Neural cell (in vitro differentiated cells): Measurements from ENCODE around the gene BTN2A1. TPM values are rescaled to one million over a fixed set of nuclear protein-coding genes. Genes with fewer than 3 reads are reported as not detected.

ENCODE experiments used
- H2AFZ ChIP-seq: fragments of 200-600, 300-800 bp; sonication (generic), shearing (Covaris generic); 2 replicates; pipeline ENCODE4 v1.6.0; 2014; ENCODE audit warnings: low read depth, mild to moderate bottlenecking, antibody characterized with exemption, low read length, moderate library complexity
- H3F3A ChIP-seq: fragments of 200-600 bp; shearing (Covaris generic); 2 replicates; pipeline ENCODE4 v1.6.1; 2016; ENCODE audit warnings: mild to moderate bottlenecking, moderate library complexity, mixed read lengths, antibody characterized with exemption, low read length; ENCODE audit not compliant: insufficient read depth, poor library complexity, severe bottlenecking
- H3K27ac ChIP-seq: fragments of 200-600, 300-800 bp; sonication (generic), shearing (Covaris generic); 2 replicates; pipeline ENCODE4 v1.5.1; 2014; ENCODE audit warnings: mild to moderate bottlenecking, low read length, moderate library complexity
- H3K27me3 ChIP-seq: fragments of 300-800, 200-600 bp; sonication (generic), shearing (Covaris generic); 2 replicates; pipeline ENCODE4 v1.6.0; 2014; ENCODE audit warnings: mild to moderate bottlenecking, low read depth, low read length, moderate library complexity; ENCODE audit not compliant: insufficient read depth
- H3K36me3 ChIP-seq: fragments of 300-800, 200-600 bp; sonication (generic), shearing (Covaris generic); 2 replicates; pipeline ENCODE4 v1.5.1; 2014; ENCODE audit warnings: mild to moderate bottlenecking, antibody characterized with exemption, low read length, moderate library complexity; ENCODE audit not compliant: insufficient read depth
- H3K4me2 ChIP-seq: fragments of 300-800, 200-600 bp; sonication (generic), shearing (Covaris generic); 2 replicates; pipeline ENCODE4 v1.6.0; 2014; ENCODE audit warnings: mild to moderate bottlenecking, low read length
- H3K4me3 ChIP-seq: fragments of 300-800, 200-600 bp; sonication (generic), shearing (Covaris generic); 2 replicates; pipeline ENCODE4 v1.5.1; 2014; ENCODE audit warnings: mild to moderate bottlenecking, low read length, moderate library complexity
- H3K79me2 ChIP-seq: fragments of 200-600 bp; shearing (Covaris generic); replicated peaks from 2 replicates; pipeline ENCODE4 v1.6.0; 2014; ENCODE audit warnings: mild to moderate bottlenecking, low read length, moderate library complexity; ENCODE audit not compliant: insufficient read depth
- H3K9ac ChIP-seq: fragments of 300-800, 200-600 bp; sonication (generic), shearing (Covaris generic); 2 replicates; pipeline ENCODE4 v1.6.1; 2016; ENCODE audit warnings: mild to moderate bottlenecking, low read length, mixed read lengths
- H3K9me2 ChIP-seq: fragments of 200-600 bp; shearing (Covaris generic); 2 replicates; pipeline ENCODE4 v1.6.1; 2016; ENCODE audit warnings: mild to moderate bottlenecking, low read length, mixed read lengths; ENCODE audit not compliant: insufficient read depth
- H3K9me3 ChIP-seq: fragments of 200-600, 300-800 bp; sonication (generic), shearing (Covaris generic); 2 replicates; pipeline ENCODE4 v1.6.1; 2016; ENCODE audit warnings: mild to moderate bottlenecking, mixed run types, low read length, moderate library complexity, mixed read lengths
- H4K20me1 ChIP-seq: fragments of 200-600 bp; shearing (Covaris generic); 2 replicates; pipeline ENCODE4 v1.6.1; 2016; ENCODE audit warnings: mild to moderate bottlenecking, mixed run types; ENCODE audit not compliant: insufficient read depth
- CTCF ChIP-seq: fragments of 450-650 bp; IDR thresholded peaks from 2 replicates; pipeline ENCODE4 v1.5.1; 2014; ENCODE audit warnings: antibody characterized with exemption, mild to moderate bottlenecking, moderate library complexity; ENCODE audit not compliant: poor library complexity, severe bottlenecking
- EP300 ChIP-seq: fragments of 450-650 bp; conservative IDR thresholded peaks from 2 replicates; pipeline ENCODE4 v1.6.1; 2014; ENCODE audit warnings: antibody characterized with exemption, mild to moderate bottlenecking, moderate library complexity; ENCODE audit not compliant: poor library complexity, severe bottlenecking
- EZH2 ChIP-seq: fragments of 200-600, 300-800 bp; shearing (Covaris generic), sonication (generic); IDR thresholded peaks from 2 replicates; pipeline ENCODE4 v1.6.1; 2014; ENCODE audit warnings: antibody characterized with exemption, low read length, borderline replicate concordance, mild to moderate bottlenecking; ENCODE audit not compliant: insufficient read depth, poor library complexity, severe bottlenecking
- MXI1 ChIP-seq: fragments of 450-650 bp; conservative IDR thresholded peaks from 2 replicates; pipeline ENCODE4 v1.6.1; 2014; ENCODE audit warnings: antibody characterized with exemption, mild to moderate bottlenecking; ENCODE audit not compliant: poor library complexity, severe bottlenecking
- POLR2AphosphoS5 ChIP-seq: IDR thresholded peaks from 2 replicates; pipeline ENCODE4 v1.6.1; 2012
- RAD21 ChIP-seq: fragments of 450-650 bp; conservative IDR thresholded peaks from 2 replicates; pipeline ENCODE4 v1.6.1; 2014; ENCODE audit warnings: antibody characterized with exemption, mild to moderate bottlenecking, moderate library complexity
- REST ChIP-seq: IDR thresholded peaks from 2 replicates; pipeline ENCODE4 v1.6.1; 2012; ENCODE audit warnings: borderline replicate concordance
- SMC3 ChIP-seq: fragments of 450-650 bp; conservative IDR thresholded peaks from 2 replicates; pipeline ENCODE4 v1.6.1; 2014; ENCODE audit warnings: antibody characterized with exemption, mild to moderate bottlenecking, moderate library complexity; ENCODE audit not compliant: poor library complexity
- TAF1 ChIP-seq: IDR thresholded peaks from 2 replicates; pipeline ENCODE4 v1.6.1; 2012; ENCODE audit warnings: low read depth
- polyA plus RNA-seq: library from polyadenylated mRNA; depleted of rRNA; stranded (reverse); fragments of >200 nt; gene quantifications from 2 replicates; pipeline ENCODE4 v1.2.3, GENCODE V29; 2014

Gene BTN2A1
- polyA plus RNA-seq, 1 donor from 2014 or later = 33.8 TPM

- H3K9me3 ChIP-seq = no peaks in the 10 kb centered on the region
- no peak overlapping the region for H3K4me2 ChIP-seq
- TF ChIP-seq EP300 = no peak
- TF ChIP-seq CTCF = no peak
- no peak for TF ChIP-seq EZH2
- no peak for TF ChIP-seq POLR2AphosphoS5
- TF ChIP-seq SMC3 = no peak
- TF ChIP-seq REST = no peak
- TF ChIP-seq RAD21 = no peak
- no peak for TF ChIP-seq TAF1
- TF ChIP-seq MXI1 = no peak
- H3K27ac ChIP-seq = no peak overlapping the region
- H2AFZ ChIP-seq = no peak overlapping the region
- no peaks in the 10 kb centered on the region for H3K79me2 ChIP-seq
- no peaks in the 10 kb centered on the region for H3F3A ChIP-seq
- no peak overlapping the region for H3K4me3 ChIP-seq
- no peak overlapping the region for H3K9ac ChIP-seq
- no peaks in the 10 kb centered on the region for H3K9me2 ChIP-seq
- no peaks in the 10 kb centered on the region for H3K36me3 ChIP-seq
- H3K27me3 ChIP-seq = no peaks in the 10 kb centered on the region
- no peaks in the 10 kb centered on the region for H4K20me1 ChIP-seq
Measured at GRCh38 chr6:26411751-26412150, 46.0 kb upstream of the BTN2A1 start.

GRCh38 chr6:26412228-26412627 lies 45.5 kb upstream of the BTN2A1 start:
- H3K27ac ChIP-seq = no peak overlapping the region
- no peak overlapping the region for H3K4me2 ChIP-seq
- H3K9me3 ChIP-seq = no peaks in the 10 kb centered on the region
- H3K36me3 ChIP-seq = no peaks in the 10 kb centered on the region
- no peaks in the 10 kb centered on the region for H3K27me3 ChIP-seq
- no peaks in the 10 kb centered on the region for H4K20me1 ChIP-seq
- no peak overlapping the region for H3K4me3 ChIP-seq
- no peaks in the 10 kb centered on the region for H3K79me2 ChIP-seq
- no peaks in the 10 kb centered on the region for H3K9me2 ChIP-seq
- no peak overlapping the region for H2AFZ ChIP-seq
- no peak overlapping the region for H3K9ac ChIP-seq
- no peaks in the 10 kb centered on the region for H3F3A ChIP-seq
- no peak for TF ChIP-seq TAF1
- no peak for TF ChIP-seq EP300
- TF ChIP-seq REST = no peak
- no peak for TF ChIP-seq CTCF
- no peak for TF ChIP-seq SMC3
- no peak for TF ChIP-seq MXI1
- no peak for TF ChIP-seq EZH2
- no peak for TF ChIP-seq RAD21
- TF ChIP-seq POLR2AphosphoS5 = no peak
